ENCODE results near the gene ZNF480. TPM values are rescaled to one million over a fixed set of nuclear protein-coding genes. Genes with fewer than 3 reads are reported as not detected.
"Not testable (repeated sequence)": the region's sequence is repeated elsewhere in the genome, so short reads cannot be mapped to it uniquely, and the experiment has no call there.

The ZNF480 gene
- polyA plus RNA-seq, 2 donors = 5.7 to 6.0 TPM

GRCh38 chr19:52336117-52336790 is 39.3 kb downstream of the ZNF480 start, which contains the start of gene ZNF610:
ZNF610 (plus strand) TSS chr19:52336243; CDS start chr19:52349173, 12,930 bp downstream.
- 1% methylated on average over 55 of the region's 55 CpGs for WGBS, 2 donors
- Histone ChIP-seq H3K4me1 (ENCODE audit: control insufficient read depth in 2 of 2, insufficient read depth in 2 of 2, low read length in 1 of 2) (no peaks in the 10 kb centered on the region), H3K27ac (ENCODE audit: low read depth in 2 of 2, low read length in 1 of 2) (peak within 1 kb of the TSS; percentile 25 to 73), H3K36me3 (ENCODE audit: control insufficient read depth in 2 of 2, insufficient read depth in 2 of 2, low read length in 1 of 2) (no peaks in the 10 kb centered on the region), H3K4me3 (ENCODE audit: low read depth in 1 of 2, low read length in 2 of 2) (peak within 1 kb of the TSS; percentile 70 to 71), H3K9me3 (ENCODE audit: control insufficient read depth in 2 of 2, insufficient read depth in 1 of 2, low read depth in 1 of 2, low read length in 1 of 2) (peaks cover 12 to 30% of the 10 kb centered on the region in 2 donors), H3K27me3 (ENCODE audit: control insufficient read depth in 1 of 2, insufficient read depth in 2 of 2, low read length in 2 of 2) (no peaks in the 10 kb centered on the region)

- H3K9me3 ChIP-seq (ENCODE audit: control insufficient read depth in 2 of 2, insufficient read depth in 1 of 2, low read depth in 1 of 2, low read length in 1 of 2) = peaks cover 10 to 24% of the 10 kb centered on the region in 2 donors
- peak overlapping the region; percentile 24 to 73 for H3K27ac ChIP-seq (ENCODE audit: low read depth in 2 of 2, low read length in 1 of 2)
- WGBS, 2 donors = 5 to 6% methylated on average over 9 of the region's 9 CpGs
- H3K4me3 ChIP-seq (ENCODE audit: low read depth in 1 of 2, low read length in 2 of 2) = peak overlapping the region; percentile 70 to 71
- H3K27me3 ChIP-seq (ENCODE audit: control insufficient read depth in 1 of 2, insufficient read depth in 2 of 2, low read length in 2 of 2) = no peaks in the 10 kb centered on the region
- H3K36me3 ChIP-seq (ENCODE audit: control insufficient read depth in 2 of 2, insufficient read depth in 2 of 2, low read length in 1 of 2) = no peaks in the 10 kb centered on the region
- no peaks in the 10 kb centered on the region for H3K4me1 ChIP-seq (ENCODE audit: control insufficient read depth in 2 of 2, insufficient read depth in 2 of 2, low read length in 1 of 2)
Observed at GRCh38 chr19:52336791-52337381, 39.9 kb downstream of the ZNF480 start.

- H3K27ac ChIP-seq (ENCODE audit: low read depth in 2 of 2, low read length in 1 of 2); H3K36me3 ChIP-seq (ENCODE audit: control insufficient read depth in 2 of 2, insufficient read depth in 2 of 2, low read length in 1 of 2); H3K27me3 ChIP-seq (ENCODE audit: control insufficient read depth in 1 of 2, insufficient read depth in 2 of 2, low read length in 2 of 2); H3K4me3 ChIP-seq (ENCODE audit: low read depth in 1 of 2, low read length in 2 of 2); H3K4me1 ChIP-seq (ENCODE audit: control insufficient read depth in 2 of 2, insufficient read depth in 2 of 2, low read length in 1 of 2): not testable (repeated sequence)
- 62 to 68% methylated on average over 3 of the region's 3 CpGs for WGBS, 2 donors
- H3K9me3 ChIP-seq (ENCODE audit: control insufficient read depth in 2 of 2, insufficient read depth in 1 of 2, low read depth in 1 of 2, low read length in 1 of 2) = peaks cover 5 to 22% of the 10 kb centered on the region in 2 donors
Observed at GRCh38 chr19:52339022-52339421, 42.1 kb downstream of the ZNF480 start.

- no peaks in the 10 kb centered on the region for H3K36me3 ChIP-seq (ENCODE audit: control insufficient read depth in 2 of 2, insufficient read depth in 2 of 2, low read length in 1 of 2)
- no peak overlapping the region for H3K27ac ChIP-seq (ENCODE audit: low read depth in 2 of 2, low read length in 1 of 2)
- H3K27me3 ChIP-seq (ENCODE audit: control insufficient read depth in 1 of 2, insufficient read depth in 2 of 2, low read length in 2 of 2) = no peaks in the 10 kb centered on the region
- H3K4me1 ChIP-seq (ENCODE audit: control insufficient read depth in 2 of 2, insufficient read depth in 2 of 2, low read length in 1 of 2) = no peaks in the 10 kb centered on the region
- 27 to 32% methylated on average over 8 of the region's 8 CpGs for WGBS, 2 donors
- H3K9me3 ChIP-seq (ENCODE audit: control insufficient read depth in 2 of 2, insufficient read depth in 1 of 2, low read depth in 1 of 2, low read length in 1 of 2) = peaks cover 4 to 11% of the 10 kb centered on the region in 2 donors
- no peak overlapping the region for H3K4me3 ChIP-seq (ENCODE audit: low read depth in 1 of 2, low read length in 2 of 2)
Observed at GRCh38 chr19:52343548-52343947, 46.6 kb downstream of the ZNF480 start.

GRCh38 chr19:52345162-52345561 is 48.2 kb downstream of the ZNF480 start:
- H3K9me3 ChIP-seq (ENCODE audit: control insufficient read depth in 2 of 2, insufficient read depth in 1 of 2, low read depth in 1 of 2, low read length in 1 of 2) = peaks cover 7 to 13% of the 10 kb centered on the region in 2 donors

GRCh38 chr19:52351512-52351911 is 54.5 kb downstream of the ZNF480 start:
- H3K4me1 ChIP-seq (ENCODE audit: control insufficient read depth in 2 of 2, insufficient read depth in 2 of 2, low read length in 1 of 2) = no peaks in the 10 kb centered on the region
- WGBS, 2 donors = 77 to 85% methylated on average over 9 of the region's 9 CpGs
- peaks cover 7 to 10% of the 10 kb centered on the region in 2 donors for H3K9me3 ChIP-seq (ENCODE audit: control insufficient read depth in 2 of 2, insufficient read depth in 1 of 2, low read depth in 1 of 2, low read length in 1 of 2)
- no peak overlapping the region for H3K27ac ChIP-seq (ENCODE audit: low read depth in 2 of 2, low read length in 1 of 2)
- no peaks in the 10 kb centered on the region for H3K27me3 ChIP-seq (ENCODE audit: control insufficient read depth in 1 of 2, insufficient read depth in 2 of 2, low read length in 2 of 2)
- no peaks in the 10 kb centered on the region for H3K36me3 ChIP-seq (ENCODE audit: control insufficient read depth in 2 of 2, insufficient read depth in 2 of 2, low read length in 1 of 2)
- H3K4me3 ChIP-seq (ENCODE audit: low read depth in 1 of 2, low read length in 2 of 2) = no peak overlapping the region

More at GRCh38 chr19:52345162-52345561, 48.2 kb downstream of the ZNF480 start:
- H3K4me1 ChIP-seq (ENCODE audit: control insufficient read depth in 2 of 2, insufficient read depth in 2 of 2, low read length in 1 of 2) = no peaks in the 10 kb centered on the region
- WGBS, 2 donors = 87 to 91% methylated on average over 6 of the region's 6 CpGs
- H3K4me3 ChIP-seq (ENCODE audit: low read depth in 1 of 2, low read length in 2 of 2) = no peak overlapping the region
- no peaks in the 10 kb centered on the region for H3K27me3 ChIP-seq (ENCODE audit: control insufficient read depth in 1 of 2, insufficient read depth in 2 of 2, low read length in 2 of 2)
- no peak overlapping the region for H3K27ac ChIP-seq (ENCODE audit: low read depth in 2 of 2, low read length in 1 of 2)
- no peaks in the 10 kb centered on the region for H3K36me3 ChIP-seq (ENCODE audit: control insufficient read depth in 2 of 2, insufficient read depth in 2 of 2, low read length in 1 of 2)

- Histone ChIP-seq H3K4me3 (ENCODE audit: low read depth in 1 of 2, low read length in 2 of 2) (no peak overlapping the region), H3K4me1 (ENCODE audit: control insufficient read depth in 2 of 2, insufficient read depth in 2 of 2, low read length in 1 of 2) (no peaks in the 10 kb centered on the region), H3K36me3 (ENCODE audit: control insufficient read depth in 2 of 2, insufficient read depth in 2 of 2, low read length in 1 of 2) (no peaks in the 10 kb centered on the region), H3K27me3 (ENCODE audit: control insufficient read depth in 1 of 2, insufficient read depth in 2 of 2, low read length in 2 of 2) (no peaks in the 10 kb centered on the region), H3K27ac (ENCODE audit: low read depth in 2 of 2, low read length in 1 of 2) (no peak overlapping the region), H3K9me3 (ENCODE audit: control insufficient read depth in 2 of 2, insufficient read depth in 1 of 2, low read depth in 1 of 2, low read length in 1 of 2) (peaks cover 7 to 15% of the 10 kb centered on the region in 2 donors)
- 96 to 97% methylated on average over 8 of the region's 8 CpGs for WGBS, 2 donors
Observed at GRCh38 chr19:52366414-52366824, 69.5 kb downstream of the ZNF480 start.

- Histone ChIP-seq H3K27ac (ENCODE audit: low read depth in 2 of 2, low read length in 1 of 2) (peak within 1 kb of the TSS; percentile 97 to 98), H3K36me3 (ENCODE audit: control insufficient read depth in 2 of 2, insufficient read depth in 2 of 2, low read length in 1 of 2) (peaks cover 6 to 7% of the 10 kb centered on the region in 2 donors), H3K27me3 (ENCODE audit: control insufficient read depth in 1 of 2, insufficient read depth in 2 of 2, low read length in 2 of 2) (no peaks in the 10 kb centered on the region), H3K4me1 (ENCODE audit: control insufficient read depth in 2 of 2, insufficient read depth in 2 of 2, low read length in 1 of 2) (no peaks in the 10 kb centered on the region), H3K4me3 (ENCODE audit: low read depth in 1 of 2, low read length in 2 of 2) (peak within 1 kb of the TSS; percentile 87 to 89), H3K9me3 (ENCODE audit: control insufficient read depth in 2 of 2, insufficient read depth in 1 of 2, low read depth in 1 of 2, low read length in 1 of 2) (peaks cover 4 to 18% of the 10 kb centered on the region in 2 donors)
- WGBS, 2 donors = 2 to 4% methylated on average over 52 of the region's 52 CpGs
Observed at GRCh38 chr19:52369559-52370340, 72.8 kb downstream of the ZNF480 start, which contains the start of gene ZNF880. ZNF880 (plus strand) TSS chr19:52369923; CDS start chr19:52369966, 43 bp downstream.

- H3K36me3 ChIP-seq (ENCODE audit: control insufficient read depth in 2 of 2, insufficient read depth in 2 of 2, low read length in 1 of 2) = peaks cover 8 to 9% of the 10 kb centered on the region in 2 donors
- peak overlapping the region; percentile 87 to 89 for H3K4me3 ChIP-seq (ENCODE audit: low read depth in 1 of 2, low read length in 2 of 2)
- H3K27ac ChIP-seq (ENCODE audit: low read depth in 2 of 2, low read length in 1 of 2) = peak overlapping the region; percentile 97 to 98
- WGBS, 2 donors = 40 to 48% methylated on average over 7 of the region's 7 CpGs
- H3K4me1 ChIP-seq (ENCODE audit: control insufficient read depth in 2 of 2, insufficient read depth in 2 of 2, low read length in 1 of 2) = no peaks in the 10 kb centered on the region
- peaks cover 2 to 15% of the 10 kb centered on the region in 2 donors for H3K9me3 ChIP-seq (ENCODE audit: control insufficient read depth in 2 of 2, insufficient read depth in 1 of 2, low read depth in 1 of 2, low read length in 1 of 2)
- H3K27me3 ChIP-seq (ENCODE audit: control insufficient read depth in 1 of 2, insufficient read depth in 2 of 2, low read length in 2 of 2) = no peaks in the 10 kb centered on the region
Observed at GRCh38 chr19:52370341-52370710, 73.4 kb downstream of the ZNF480 start.

Data from esophagus (tissue), 2 donors.